Colonic mucosa (tissue), 4 donors: Measurements from ENCODE around the gene MYLK. TPM values are rescaled to one million over a fixed set of nuclear protein-coding genes. Genes with fewer than 3 reads are reported as not detected.

Experiments used
- DNase-seq: peaks from one replicate; pipeline ENCODE4 v3.0.0-alpha.2; 2020
- H3K27ac ChIP-seq: fragments of 200-600 bp; one replicate; pipeline ENCODE4 v1.8.0; 2021
- H3K27me3 ChIP-seq: fragments of 200-600 bp; one replicate; pipeline ENCODE4 v1.8.0; 2021
- H3K36me3 ChIP-seq: fragments of 200-600 bp; one replicate; pipeline ENCODE4 v1.8.0; 2021
- H3K4me1 ChIP-seq: fragments of 200-600 bp; one replicate; pipeline ENCODE4 v1.8.0; 2021; ENCODE audit warnings: mild to moderate bottlenecking
- H3K4me3 ChIP-seq: fragments of 200-600 bp; one replicate; pipeline ENCODE4 v1.8.0; 2021
- H3K9ac ChIP-seq, 2 donors: one replicate each; pipeline ENCODE4 v1.7.0; 2013; ENCODE audit warnings: control low read depth in 2 of 2, low read depth in 2 of 2, low read length in 2 of 2
- H3K9me3 ChIP-seq: fragments of 200-600 bp; one replicate; pipeline ENCODE4 v1.8.0; 2021
- CTCF ChIP-seq: fragments of 200-600 bp; IDR thresholded peaks from one replicate; pipeline ENCODE4 v1.8.0; 2022; ENCODE audit warnings: antibody characterized with exemption, mild to moderate bottlenecking
- intact Hi-C: fragments of 100-400 bp; cut with DNase I; formaldehyde crosslinking; loops from one replicate; pipeline ENCODE4 v1.14.1; 2022
- total RNA-seq, 2 donors: library from RNA; stranded (reverse); fragmentation: NEBNext Ultra II Directional in 1 of 2; extraction: Animal tissue kit (Norgen Biotek cat#: 25700) in 1 of 2; gene quantifications; one replicate each; pipeline ENCODE4 v1.2.1, GENCODE V29; 2021
- donor health status: healthy.
- donor health status: DM: no; HTN: no; CAD: no.
- donor health status: DM: no; HTN: no; CAD: no.

Gene MYLK
- total RNA-seq, 2 donors from 2014 or later, result 58.8 to 267 TPM

DNA sequence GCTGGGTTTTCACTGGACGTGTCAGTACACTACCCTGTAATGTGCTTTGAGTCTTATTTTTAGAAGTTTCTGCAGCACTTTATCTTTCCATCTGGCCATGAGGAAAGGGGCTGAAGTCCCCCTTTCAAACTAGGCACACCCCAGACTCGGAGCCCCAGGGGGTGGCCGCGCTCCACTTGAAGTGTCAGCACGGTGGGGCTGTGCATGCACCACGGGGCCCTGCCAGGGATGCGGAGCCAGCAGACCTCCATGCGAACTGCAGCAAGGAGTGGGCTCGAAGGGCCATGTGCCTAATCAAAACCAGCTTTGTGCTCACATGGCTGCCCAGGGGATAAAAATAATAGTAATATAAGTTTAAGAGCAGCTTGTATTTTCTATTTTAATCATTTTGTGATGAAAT, 198.4 kb downstream of the MYLK start:
- no peak overlapping the region for H3K4me3 ChIP-seq

GRCh38 chr3:123684636-123685035, 199.5 kb downstream of the MYLK start:
- no peaks in the 10 kb centered on the region for H3K4me1 ChIP-seq
- no peak overlapping the region for H3K27ac ChIP-seq
- H3K27me3 ChIP-seq, result no peaks in the 10 kb centered on the region
- no peak for DNase-seq
- no peaks in the 10 kb centered on the region for H3K36me3 ChIP-seq
- no peak for TF ChIP-seq CTCF
- intact Hi-C loops, result no loop called here
- no peak overlapping the region for H3K9ac ChIP-seq
- no peak overlapping the region for H3K4me3 ChIP-seq
- H3K9me3 ChIP-seq, result no peaks in the 10 kb centered on the region

More for the DNA sequence above, 198.4 kb downstream of the MYLK start:
- Histone ChIP-seq H3K4me1 (no peaks in the 10 kb centered on the region), H3K36me3 (no peaks in the 10 kb centered on the region), H3K9ac (no peak overlapping the region), H3K9me3 (no peaks in the 10 kb centered on the region), H3K27ac (no peak overlapping the region), H3K27me3 (no peaks in the 10 kb centered on the region)
- TF ChIP-seq CTCF, result no peak
- intact Hi-C loops, result no loop called here
- DNase-seq, result no peak

- H3K27ac ChIP-seq, result no peak overlapping the region
- no peaks in the 10 kb centered on the region for H3K4me1 ChIP-seq
- intact Hi-C loops, result no loop called here
- H3K4me3 ChIP-seq, result no peak overlapping the region
- no peak overlapping the region for H3K9ac ChIP-seq
- no peaks in the 10 kb centered on the region for H3K9me3 ChIP-seq
- no peak for DNase-seq
- no peaks in the 10 kb centered on the region for H3K36me3 ChIP-seq
- no peak for TF ChIP-seq CTCF
- no peaks in the 10 kb centered on the region for H3K27me3 ChIP-seq
Observed at GRCh38 chr3:123684209-123684608, 199.9 kb downstream of the MYLK start.

- Histone ChIP-seq H3K4me1 (no peaks in the 10 kb centered on the region), H3K9me3 (no peaks in the 10 kb centered on the region), H3K4me3 (no peak overlapping the region), H3K36me3 (no peaks in the 10 kb centered on the region), H3K9ac (no peak overlapping the region), H3K27ac (no peak overlapping the region), H3K27me3 (no peaks in the 10 kb centered on the region)
- intact Hi-C loops, result no loop called here
- TF ChIP-seq CTCF, result no peak
- DNase-seq, result no peak
Observed at GRCh38 chr3:123683505-123684154, 200.5 kb downstream of the MYLK start.

DNA sequence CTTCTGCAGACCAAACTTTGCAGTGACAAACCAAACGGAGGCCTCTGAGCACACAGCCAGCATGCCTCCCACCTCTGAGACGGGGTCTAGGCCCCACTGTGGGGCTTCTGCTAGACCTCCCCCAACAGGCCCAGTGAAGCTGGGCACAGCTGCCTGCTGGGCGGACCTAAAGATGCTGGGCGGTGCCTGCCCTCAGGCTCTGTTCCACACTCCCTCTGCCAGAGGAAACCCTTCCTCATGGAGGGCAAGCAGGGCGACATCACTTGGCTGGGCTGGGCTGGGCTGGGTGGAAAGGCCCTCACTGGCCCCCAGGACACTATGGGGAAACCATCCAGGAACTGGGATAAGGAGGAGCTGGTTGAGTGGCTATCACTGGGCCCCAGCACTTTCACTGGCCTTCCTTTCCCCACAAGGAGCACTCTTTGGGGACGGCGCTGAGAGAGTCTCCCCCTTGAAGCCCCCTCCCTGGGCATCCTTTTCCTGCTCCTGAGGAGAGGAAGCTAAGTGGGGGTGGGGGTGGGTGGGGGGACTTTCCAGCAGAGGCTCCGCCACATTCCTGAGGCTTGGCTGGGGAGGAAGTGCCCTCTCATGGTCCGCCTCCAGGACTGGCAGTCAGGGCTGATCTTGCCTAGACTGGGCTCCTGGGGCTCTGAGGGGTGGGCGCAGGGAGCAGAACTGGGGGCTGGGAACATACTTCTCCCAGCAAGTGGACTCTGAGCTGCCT, 201.2 kb downstream of the MYLK start:
- H3K9me3 ChIP-seq, result no peaks in the 10 kb centered on the region
- no peaks in the 10 kb centered on the region for H3K4me1 ChIP-seq
- no peaks in the 10 kb centered on the region for H3K27me3 ChIP-seq
- no peaks in the 10 kb centered on the region for H3K36me3 ChIP-seq
- H3K4me3 ChIP-seq, result no peak overlapping the region
- H3K9ac ChIP-seq, result no peak overlapping the region
- TF ChIP-seq CTCF, result no peak
- intact Hi-C loops, result no loop called here
- H3K27ac ChIP-seq, result no peak overlapping the region
- no peak for DNase-seq
